ENCODE results near the gene SCNN1G. TPM values are rescaled to one million over a fixed set of nuclear protein-coding genes. Genes with fewer than 3 reads are reported as not detected.

The SCNN1G gene
- polyA plus RNA-seq, 3 donors = not detected

DNA sequence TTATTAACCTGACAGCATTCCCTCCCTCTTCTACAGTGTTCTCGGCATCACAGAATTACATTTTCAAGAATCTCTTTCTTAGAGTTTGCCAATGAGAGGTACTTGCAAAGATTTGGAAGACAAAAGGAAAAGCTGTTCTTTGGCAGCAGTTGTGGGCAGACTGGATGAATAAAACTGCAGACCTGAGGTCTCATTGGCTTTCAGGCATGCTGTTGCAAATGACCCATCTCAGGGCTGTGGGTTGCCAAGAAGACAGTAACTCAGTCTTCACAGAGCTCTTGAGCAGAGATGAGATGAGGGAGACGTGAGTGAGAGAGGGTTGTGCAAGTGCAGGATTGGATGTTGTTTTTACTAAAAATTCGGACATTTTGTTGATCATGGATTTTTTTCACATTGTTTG is 22.0 kb upstream of the SCNN1G start:
- TF ChIP-seq, protein P1, sequence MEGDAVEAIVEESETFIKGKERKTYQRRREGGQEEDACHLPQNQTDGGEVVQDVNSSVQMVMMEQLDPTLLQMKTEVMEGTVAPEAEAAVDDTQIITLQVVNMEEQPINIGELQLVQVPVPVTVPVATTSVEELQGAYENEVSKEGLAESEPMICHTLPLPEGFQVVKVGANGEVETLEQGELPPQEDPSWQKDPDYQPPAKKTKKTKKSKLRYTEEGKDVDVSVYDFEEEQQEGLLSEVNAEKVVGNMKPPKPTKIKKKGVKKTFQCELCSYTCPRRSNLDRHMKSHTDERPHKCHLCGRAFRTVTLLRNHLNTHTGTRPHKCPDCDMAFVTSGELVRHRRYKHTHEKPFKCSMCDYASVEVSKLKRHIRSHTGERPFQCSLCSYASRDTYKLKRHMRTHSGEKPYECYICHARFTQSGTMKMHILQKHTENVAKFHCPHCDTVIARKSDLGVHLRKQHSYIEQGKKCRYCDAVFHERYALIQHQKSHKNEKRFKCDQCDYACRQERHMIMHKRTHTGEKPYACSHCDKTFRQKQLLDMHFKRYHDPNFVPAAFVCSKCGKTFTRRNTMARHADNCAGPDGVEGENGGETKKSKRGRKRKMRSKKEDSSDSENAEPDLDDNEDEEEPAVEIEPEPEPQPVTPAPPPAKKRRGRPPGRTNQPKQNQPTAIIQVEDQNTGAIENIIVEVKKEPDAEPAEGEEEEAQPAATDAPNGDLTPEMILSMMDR (IDR thresholded peaks at IDR 0.05) = no peak
- Histone ChIP-seq H3K4me3 (replicated peaks in 1 of 3; ENCODE audit: low read depth in 2 of 3, low read length in 3 of 3) (no peak overlapping the region), H3K4me2 (replicated peaks; ENCODE audit: extremely low read depth, low read length, poor library complexity, severe bottlenecking) (no peak overlapping the region), H3K36me3 (replicated peaks in 1 of 2; ENCODE audit: control insufficient read depth in 1 of 2, insufficient read depth in 2 of 2, low read length in 2 of 2) (no peaks in the 10 kb centered on the region), H3K27ac (ENCODE audit: low read depth in 1 of 2, low read length in 2 of 2) (no peak overlapping the region), H3K79me2 (ENCODE audit: insufficient read depth, low read length) (no peaks in the 10 kb centered on the region), H3K9ac (ENCODE audit: insufficient read depth, low read length, poor library complexity, severe bottlenecking) (no peak overlapping the region), H3K4me1 (ENCODE audit: control insufficient read depth in 1 of 2, insufficient read depth in 2 of 2, low read length in 2 of 2) (no peaks in the 10 kb centered on the region), H4K20me1 (ENCODE audit: insufficient read depth, low read length) (no peaks in the 10 kb centered on the region), H3K27me3 (ENCODE audit: control insufficient read depth in 2 of 2, insufficient read depth in 2 of 2, low read length in 2 of 2) (peaks cover 4 to 5% of the 10 kb centered on the region in 2 donors), H3K9me3 (replicated peaks in 1 of 2; ENCODE audit: control insufficient read depth in 1 of 2, insufficient read depth in 1 of 2, low read length in 2 of 2) (no peaks in the 10 kb centered on the region), H2AFZ (ENCODE audit: insufficient read depth, low read depth, low read length, poor library complexity, severe bottlenecking) (no peak overlapping the region)
- intact Hi-C loops (cut with micrococcal nuclease) = loop anchor here in 1 of 2 donors (2.0 kb wide), 1 partner anchor 24 kb away; no protein-coding TSS in a partner anchor
- H3K4me3 Mint-ChIP-seq = no peak overlapping the region
- no peak for DNase-seq
- H3K27ac Mint-ChIP-seq = no peak overlapping the region
- H3K4me1 Mint-ChIP-seq = peaks cover 5% of the 10 kb centered on the region
- peaks cover 0 to 4% (median 0%) of the 10 kb centered on the region in 7 donors for H3K9me3 Mint-ChIP-seq
- no peaks in the 10 kb centered on the region for H3K36me3 Mint-ChIP-seq
- WGBS (ENCODE audit: insufficient coverage) = no CpG with 5 or more reads among the region's 3 CpGs
- H3K27me3 Mint-ChIP-seq (ENCODE audit: low read depth in 3 of 3) = peaks cover 9 to 25% (median 20%) of the 10 kb centered on the region in 3 donors

DNA sequence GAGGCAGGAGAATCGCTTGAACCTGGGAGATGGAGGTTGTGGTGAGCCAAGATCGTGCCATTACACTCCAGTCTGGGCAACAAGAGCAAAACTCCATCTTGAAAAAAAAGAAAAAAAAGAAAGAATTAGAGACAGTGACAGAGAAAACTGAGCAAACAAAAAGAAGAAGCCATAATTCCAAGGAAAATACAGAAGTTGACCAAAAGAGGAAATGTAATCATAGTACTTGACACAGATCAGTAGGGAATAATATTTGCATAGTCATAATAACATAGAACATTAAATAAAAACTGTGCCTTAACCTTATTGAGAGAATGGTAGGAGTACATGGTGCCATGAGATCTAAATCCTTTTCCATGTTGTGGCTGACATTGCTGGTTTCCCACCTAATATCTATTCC is 18.6 kb upstream of the SCNN1G start:
- peak overlapping the region in 1 of 7 donors; percentile 26 for H3K27ac Mint-ChIP-seq
- H3K9me3 Mint-ChIP-seq = peaks cover 0 to 4% (median 0%) of the 10 kb centered on the region in 7 donors
- H4K20me1 ChIP-seq (ENCODE audit: insufficient read depth, low read length) = no peaks in the 10 kb centered on the region
- no peak overlapping the region for H3K4me3 Mint-ChIP-seq
- no peaks in the 10 kb centered on the region for H3K4me1 ChIP-seq (ENCODE audit: control insufficient read depth in 1 of 2, insufficient read depth in 2 of 2, low read length in 2 of 2)
- DNase-seq = no peak
- no peaks in the 10 kb centered on the region for H3K9me3 ChIP-seq (replicated peaks in 1 of 2; ENCODE audit: control insufficient read depth in 1 of 2, insufficient read depth in 1 of 2, low read length in 2 of 2)
- TF ChIP-seq, protein P1 (IDR thresholded peaks at IDR 0.05) = no peak
- no peak overlapping the region for H3K4me2 ChIP-seq (replicated peaks; ENCODE audit: extremely low read depth, low read length, poor library complexity, severe bottlenecking)
- no peaks in the 10 kb centered on the region for H3K79me2 ChIP-seq (ENCODE audit: insufficient read depth, low read length)
- peaks cover 4 to 8% of the 10 kb centered on the region in 2 donors for H3K27me3 ChIP-seq (ENCODE audit: control insufficient read depth in 2 of 2, insufficient read depth in 2 of 2, low read length in 2 of 2)
- peaks cover 5% of the 10 kb centered on the region for H3K4me1 Mint-ChIP-seq
- no peak overlapping the region for H3K27ac ChIP-seq (ENCODE audit: low read depth in 1 of 2, low read length in 2 of 2)
- no peak overlapping the region for H2AFZ ChIP-seq (ENCODE audit: insufficient read depth, low read depth, low read length, poor library complexity, severe bottlenecking)
- H3K4me3 ChIP-seq (replicated peaks in 1 of 3; ENCODE audit: low read depth in 2 of 3, low read length in 3 of 3) = no peak overlapping the region
- H3K36me3 Mint-ChIP-seq = no peaks in the 10 kb centered on the region
- H3K9ac ChIP-seq (ENCODE audit: insufficient read depth, low read length, poor library complexity, severe bottlenecking) = no peak overlapping the region
- no peaks in the 10 kb centered on the region for H3K36me3 ChIP-seq (replicated peaks in 1 of 2; ENCODE audit: control insufficient read depth in 1 of 2, insufficient read depth in 2 of 2, low read length in 2 of 2)
- intact Hi-C loops (cut with micrococcal nuclease) = no loop called here
- peaks cover 3 to 28% (median 19%) of the 10 kb centered on the region in 3 donors for H3K27me3 Mint-ChIP-seq (ENCODE audit: low read depth in 3 of 3)
- WGBS (ENCODE audit: insufficient coverage) = no CpG with 5 or more reads among the region's 2 CpGs

Measured in CD14-positive monocyte (primary cell).